ENCODE data around the gene PRAC1. TPM values are rescaled to one million over a fixed set of nuclear protein-coding genes. Genes with fewer than 3 reads are reported as not detected.
A peak's percentile ranks its signal among the peaks of the same experiment; 100 is the strongest.

The PRAC1 gene
- total RNA-seq, 2 donors from 2014 or later, result not detected

- no peak overlapping the region for H3K27ac ChIP-seq (ENCODE audit: low read depth, low read length)
- Mint-ChIP-seq H3K9me3 (no peaks in the 10 kb centered on the region), H3K4me1 (peaks cover 11% of the 10 kb centered on the region), H3K27me3 (ENCODE audit: insufficient read depth) (peaks cover 100% of the 10 kb centered on the region), H3K27ac (no peak overlapping the region), H3K36me3 (ENCODE audit: low read depth) (no peaks in the 10 kb centered on the region), H3K4me3 (no peak overlapping the region)
- H3K9ac ChIP-seq (ENCODE audit: extremely low read depth, low read length, poor library complexity, severe bottlenecking), result no peak overlapping the region
- H3K4me1 ChIP-seq (ENCODE audit: control insufficient read depth, insufficient read depth, low read length), result no peaks in the 10 kb centered on the region
- DNase-seq, result no peak
- no peaks in the 10 kb centered on the region for H3K36me3 ChIP-seq (ENCODE audit: control insufficient read depth, insufficient read depth, low read length)
- no peak for TF ChIP-seq CTCF (conservative IDR thresholded peaks at IDR 0.05)
- no peak overlapping the region for H3K4me3 ChIP-seq (ENCODE audit: low read length)
- no peaks in the 10 kb centered on the region for H3K9me3 ChIP-seq (ENCODE audit: control insufficient read depth, low read length)
- H3K27me3 ChIP-seq (ENCODE audit: control insufficient read depth, insufficient read depth, low read length, poor library complexity, severe bottlenecking), result peaks cover 100% of the 10 kb centered on the region
These were observed 9.0 kb upstream of the PRAC1 start for GRCh38 chr17:48731355-48731754.

- H3K27me3 ChIP-seq (ENCODE audit: control insufficient read depth, insufficient read depth, low read length, poor library complexity, severe bottlenecking), result peaks cover 100% of the 10 kb centered on the region
- peaks cover 11% of the 10 kb centered on the region for H3K4me1 Mint-ChIP-seq
- no peaks in the 10 kb centered on the region for H3K4me1 ChIP-seq (ENCODE audit: control insufficient read depth, insufficient read depth, low read length)
- H3K27me3 Mint-ChIP-seq (ENCODE audit: insufficient read depth), result peaks cover 100% of the 10 kb centered on the region
- no peaks in the 10 kb centered on the region for H3K36me3 Mint-ChIP-seq (ENCODE audit: low read depth)
- no peak overlapping the region for H3K27ac ChIP-seq (ENCODE audit: low read depth, low read length)
- no peak overlapping the region for H3K9ac ChIP-seq (ENCODE audit: extremely low read depth, low read length, poor library complexity, severe bottlenecking)
- peak; percentile 32 for DNase-seq
- TF ChIP-seq CTCF (conservative IDR thresholded peaks at IDR 0.05), result no peak
- H3K9me3 ChIP-seq (ENCODE audit: control insufficient read depth, low read length), result no peaks in the 10 kb centered on the region
- 58 to 69% methylated on average over 3 of the region's 3 CpGs for WGBS, 2 experiments (ENCODE audit: insufficient coverage in 1 of 2, insufficient read length in 1 of 2)
- H3K4me3 Mint-ChIP-seq, result no peak overlapping the region
- no peak overlapping the region for H3K27ac Mint-ChIP-seq
- H3K9me3 Mint-ChIP-seq, result no peaks in the 10 kb centered on the region
- H3K36me3 ChIP-seq (ENCODE audit: control insufficient read depth, insufficient read depth, low read length), result no peaks in the 10 kb centered on the region
- H3K4me3 ChIP-seq (ENCODE audit: low read length), result no peak overlapping the region
These were observed 7.9 kb upstream of the PRAC1 start for GRCh38 chr17:48730240-48730550.

- Histone ChIP-seq H3K27me3 (ENCODE audit: control insufficient read depth, insufficient read depth, low read length, poor library complexity, severe bottlenecking) (peaks cover 100% of the 10 kb centered on the region), H3K4me1 (ENCODE audit: control insufficient read depth, insufficient read depth, low read length) (no peaks in the 10 kb centered on the region), H3K9me3 (ENCODE audit: control insufficient read depth, low read length) (no peaks in the 10 kb centered on the region), H3K27ac (ENCODE audit: low read depth, low read length) (no peak overlapping the region), H3K9ac (ENCODE audit: extremely low read depth, low read length, poor library complexity, severe bottlenecking) (no peak overlapping the region), H3K4me3 (ENCODE audit: low read length) (no peak overlapping the region), H3K36me3 (ENCODE audit: control insufficient read depth, insufficient read depth, low read length) (no peaks in the 10 kb centered on the region)
- Mint-ChIP-seq H3K27ac (no peak overlapping the region), H3K4me3 (peak overlapping the region; percentile 31), H3K36me3 (ENCODE audit: low read depth) (no peaks in the 10 kb centered on the region), H3K9me3 (no peaks in the 10 kb centered on the region), H3K4me1 (peaks cover 11% of the 10 kb centered on the region), H3K27me3 (ENCODE audit: insufficient read depth) (peaks cover 100% of the 10 kb centered on the region)
- DNase-seq, result peak; percentile 73
- TF ChIP-seq CTCF (conservative IDR thresholded peaks at IDR 0.05), result no peak
- 7 to 9% methylated on average over 13 to 19 of the region's 19 CpGs for WGBS, 2 experiments (ENCODE audit: insufficient coverage in 1 of 2, insufficient read length in 1 of 2)
These were observed 7.3 kb upstream of the PRAC1 start for GRCh38 chr17:48729335-48730239.

Measured in endodermal cell (in vitro differentiated cells).